T-helper 2 cell (primary cell): ENCODE measurements around the gene APCDD1.
"Not testable (repeated sequence)": the region's sequence is repeated elsewhere in the genome, so short reads cannot be mapped to it uniquely, and the experiment has no call there.

ENCODE experiments used
- DNase-seq, 5 experiments: peaks; one replicate each; pipeline versions ENCODE4 v3.0.0 to v3.0.0-alpha.2; 2012 to 2022

APCDD1 gene

GRCh38 chr18:10463741-10464140 is 9.3 kb downstream of the APCDD1 start:
- DNase-seq: no peak

- DNase-seq: not testable (repeated sequence)
These were observed 9.8 kb downstream of the APCDD1 start for GRCh38 chr18:10464161-10464648.

GRCh38 chr18:10465174-10465939 is 10.9 kb downstream of the APCDD1 start:
- DNase-seq: peak in 1 of 5 experiments; percentile 38

- no peak for DNase-seq
These were observed 16.0 kb downstream of the APCDD1 start for GRCh38 chr18:10470429-10470828.

GRCh38 chr18:10471574-10471973 is 17.1 kb downstream of the APCDD1 start:
- no peak for DNase-seq

DNA sequence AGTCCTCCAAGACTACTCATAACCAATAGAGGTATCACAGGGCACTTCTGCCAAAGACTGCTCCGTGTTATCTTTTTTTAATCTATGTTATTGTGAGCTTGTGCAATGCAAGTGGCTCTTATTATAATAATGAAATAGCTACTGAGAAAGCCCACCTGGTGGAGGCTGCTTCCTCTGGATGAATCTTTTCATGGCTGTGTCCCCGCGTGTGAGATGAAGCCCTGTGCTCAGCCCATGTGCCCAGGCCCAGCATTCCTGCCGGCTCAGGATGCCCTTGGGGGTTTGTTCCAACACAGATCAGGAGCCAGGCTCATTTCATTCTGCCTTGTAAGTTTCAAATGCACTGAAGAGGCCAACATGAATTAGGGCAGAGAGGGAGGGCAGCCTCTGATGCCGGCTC is 18.7 kb downstream of the APCDD1 start:
- no peak for DNase-seq

DNA sequence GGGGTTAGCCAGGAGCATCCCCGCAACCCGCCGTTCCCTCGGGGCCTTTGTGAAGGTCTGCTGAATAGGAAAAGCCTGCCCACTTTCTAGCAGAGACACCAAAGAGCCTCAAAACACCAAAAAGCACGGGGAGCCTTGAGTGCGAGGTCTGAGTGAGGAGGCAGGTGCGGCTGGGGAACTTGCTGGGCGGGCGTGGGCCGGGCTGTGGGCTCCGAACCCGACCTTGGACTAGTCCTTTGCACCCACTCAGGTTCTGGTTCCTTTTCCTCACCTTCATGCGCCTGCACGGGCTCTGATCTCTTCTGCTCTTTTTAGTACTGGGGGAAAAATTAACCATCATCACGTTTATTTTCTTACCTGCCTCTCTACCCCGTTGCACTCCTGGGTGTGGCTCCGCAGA is 19.9 kb downstream of the APCDD1 start:
- DNase-seq: no peak

- no peak for DNase-seq
These were observed 20.8 kb downstream of the APCDD1 start for GRCh38 chr18:10475276-10475653.

DNA sequence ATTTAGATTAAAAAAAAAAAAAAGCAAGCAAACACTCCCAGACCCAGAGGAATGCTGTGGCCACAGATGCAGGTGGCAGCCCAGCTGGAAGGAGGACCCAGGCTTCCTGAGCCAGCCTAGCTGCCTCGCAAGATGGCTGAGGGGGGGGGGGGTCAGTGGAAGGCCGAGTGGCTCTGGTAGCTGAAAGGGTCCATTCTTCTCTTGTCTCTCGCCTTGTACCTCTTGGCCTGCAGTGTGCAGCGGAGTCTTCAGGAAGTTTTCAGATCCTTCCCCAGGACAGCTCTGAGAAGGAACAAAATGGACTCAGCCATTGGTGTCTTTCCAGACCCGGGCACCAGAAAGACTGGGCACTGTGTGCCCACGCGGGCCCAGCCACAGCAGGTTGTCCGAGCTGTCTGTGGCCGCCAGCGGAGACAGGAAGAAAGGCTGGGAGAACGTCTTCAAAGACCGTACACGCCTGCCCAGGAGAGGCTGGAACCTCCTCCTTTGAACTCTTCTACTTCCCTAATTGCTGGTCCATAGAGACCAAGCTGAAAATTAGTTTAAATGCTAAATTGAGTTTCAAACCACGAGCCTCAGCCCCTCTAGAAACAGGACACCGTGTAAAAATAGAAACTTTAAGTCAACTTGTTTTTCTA is 21.3 kb downstream of the APCDD1 start:
- no peak for DNase-seq

DNA sequence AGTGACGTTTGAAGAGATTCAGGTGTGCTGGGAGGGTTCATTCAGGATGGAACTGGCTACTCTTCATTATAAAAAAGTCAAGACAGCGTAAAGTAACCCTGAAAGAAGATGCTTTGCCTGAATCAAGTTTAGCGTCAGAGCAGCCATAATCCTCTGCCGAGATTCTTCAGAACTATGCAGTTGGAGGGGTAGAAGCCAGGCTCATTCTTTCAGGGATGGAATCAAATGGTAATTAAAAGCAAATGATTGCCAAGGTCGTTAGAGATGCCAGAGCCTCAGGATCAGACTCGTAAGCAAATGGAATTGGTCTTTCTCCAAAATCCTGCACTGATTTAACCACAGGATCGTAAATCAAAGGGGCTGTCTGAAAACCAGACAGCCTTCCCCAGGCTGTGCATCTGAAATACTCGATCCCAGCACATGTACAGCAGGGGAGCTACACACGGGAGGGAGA is 21.9 kb downstream of the APCDD1 start:
- no peak for DNase-seq

GRCh38 chr18:10477121-10477862 is 22.9 kb downstream of the APCDD1 start:
- DNase-seq: no peak

DNA sequence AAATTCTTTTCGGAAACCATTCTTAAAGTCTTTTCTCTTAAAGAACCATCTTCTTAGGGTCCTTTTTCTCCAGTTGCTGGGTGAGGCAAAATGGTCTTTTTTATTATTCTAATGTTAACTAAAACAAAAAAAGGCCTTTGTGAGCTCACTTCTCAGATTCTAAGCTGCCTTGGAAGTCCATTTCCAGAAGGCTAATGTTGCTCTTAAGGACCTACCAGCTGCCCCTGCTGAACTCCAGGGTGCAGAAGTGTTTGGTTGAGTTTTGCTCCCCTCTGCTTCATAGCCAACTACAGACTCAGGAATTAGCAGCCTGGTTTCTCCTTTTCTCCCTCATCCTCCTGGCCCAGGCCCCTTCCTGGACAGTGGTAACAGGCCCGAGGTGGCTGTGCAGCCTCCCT is 23.4 kb downstream of the APCDD1 start:
- no peak for DNase-seq

- DNase-seq: no peak
These were observed 27.4 kb downstream of the APCDD1 start for GRCh38 chr18:10481831-10482230.

GRCh38 chr18:10482363-10482984 is 28.0 kb downstream of the APCDD1 start:
- no peak for DNase-seq

- DNase-seq: peak in 1 of 5 experiments; percentile 63
These were observed 28.8 kb downstream of the APCDD1 start for GRCh38 chr18:10482985-10483949.

DNA sequence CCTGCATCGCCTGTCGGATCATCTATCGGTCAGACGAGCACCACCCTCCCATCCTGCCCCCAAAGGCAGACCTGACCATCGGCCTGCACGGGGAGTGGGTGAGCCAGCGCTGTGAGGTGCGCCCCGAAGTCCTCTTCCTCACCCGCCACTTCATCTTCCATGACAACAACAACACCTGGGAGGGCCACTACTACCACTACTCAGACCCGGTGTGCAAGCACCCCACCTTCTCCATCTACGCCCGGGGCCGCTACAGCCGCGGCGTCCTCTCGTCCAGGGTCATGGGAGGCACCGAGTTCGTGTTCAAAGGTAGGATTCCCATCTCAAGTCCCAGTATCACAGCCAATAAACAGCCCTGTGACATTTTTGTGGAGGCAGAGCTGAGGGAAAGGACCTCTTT is 31.0 kb downstream of the APCDD1 start:
- no peak for DNase-seq

DNA sequence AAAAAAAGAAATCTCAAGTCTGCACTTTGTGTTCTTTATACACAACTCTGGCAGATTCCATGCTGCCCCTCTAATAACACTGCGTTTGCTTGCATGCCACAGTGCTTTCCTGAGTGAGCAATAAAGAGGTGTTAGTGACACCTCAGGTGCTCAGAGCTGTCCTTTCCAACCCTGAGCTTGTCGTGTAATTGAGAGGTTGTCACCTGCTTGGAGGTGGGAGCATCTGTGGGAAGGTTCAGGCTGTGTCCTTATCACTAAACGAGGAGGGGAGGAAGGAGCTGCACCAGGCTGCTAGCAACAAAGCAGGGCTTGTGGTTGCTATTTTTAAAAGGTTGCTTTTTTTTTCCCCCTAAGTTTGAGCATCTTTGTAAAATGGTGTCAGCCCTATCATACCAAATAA is 31.9 kb downstream of the APCDD1 start:
- DNase-seq: no peak

- no peak for DNase-seq
These were observed 32.7 kb downstream of the APCDD1 start for GRCh38 chr18:10487154-10487553.

- DNase-seq: no peak
These were observed 33.6 kb downstream of the APCDD1 start for GRCh38 chr18:10488017-10488416.

DNA sequence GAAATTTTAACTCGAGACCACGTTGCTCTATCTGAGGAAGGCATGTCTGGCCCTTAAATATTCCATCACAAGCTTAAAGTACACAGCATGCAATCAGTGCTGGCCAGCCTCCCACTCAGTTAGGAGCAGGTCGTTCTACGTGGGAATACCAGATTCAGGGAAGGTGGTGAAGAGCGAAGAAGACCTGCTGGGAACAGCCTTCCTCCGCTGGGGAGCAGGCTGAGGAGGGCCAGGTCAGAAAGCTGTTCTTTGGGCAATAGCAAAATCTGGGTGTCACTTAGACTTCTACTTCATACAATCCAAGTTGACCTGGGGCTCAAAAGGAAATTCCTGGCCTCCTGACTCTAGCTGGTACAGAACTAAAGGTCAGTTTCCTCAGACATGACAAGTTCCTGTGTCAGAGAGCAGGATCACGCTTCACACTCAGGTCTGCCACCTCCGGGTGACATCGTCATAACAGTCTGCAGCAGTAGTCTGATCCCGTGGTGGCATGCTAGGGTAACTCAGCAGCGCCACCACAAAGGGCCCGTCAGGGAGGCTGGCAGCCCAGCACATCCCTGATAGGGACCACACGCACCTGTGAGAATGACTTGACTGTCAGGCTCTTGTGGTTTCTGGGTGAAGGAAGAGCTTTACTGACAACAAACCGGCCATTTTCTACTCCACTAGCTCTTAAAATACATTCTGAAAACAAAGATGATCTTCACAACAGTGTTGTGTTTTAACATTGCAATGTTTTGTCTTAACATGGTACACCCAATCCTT is 36.1 kb downstream of the APCDD1 start:
- DNase-seq: peak in 4 of 5 experiments; percentile 8 to 92 (median 28)

- DNase-seq: no peak
These were observed 41.5 kb downstream of the APCDD1 start for GRCh38 chr18:10495936-10496335.
